Keratinocyte (primary cell): Measurements from ENCODE around the gene AK8. TPM values are rescaled to one million over a fixed set of nuclear protein-coding genes. Genes with fewer than 3 reads are reported as not detected.

Experiments used
- DNase-seq: peaks from one replicate; pipeline ENCODE4 v3.0.0-alpha.2; 2011; ENCODE audit warnings: low read depth, missing footprints, low spot score
- FAIRE-seq: peaks from 2 replicates; lab custom pipeline; 2011; peaks lifted over from hg19 to GRCh38; lab: Jason Lieb, UNC
- H2AFZ ChIP-seq: 2 replicates; pipeline ENCODE4 v1.6.0; 2012; ENCODE audit warnings: low read length, control low read depth, inconsistent platforms; ENCODE audit not compliant: control insufficient read depth
- H3K27ac ChIP-seq: 2 replicates; pipeline ENCODE4 v1.5.1; 2011; ENCODE audit warnings: low read length; ENCODE audit not compliant: control insufficient read depth, insufficient read depth
- H3K27me3 ChIP-seq: 3 replicates; pipeline ENCODE4 v1.6.0; 2011; ENCODE audit warnings: low read length; ENCODE audit not compliant: control insufficient read depth, insufficient read depth; ENCODE audit errors: extremely low read depth
- H3K36me3 ChIP-seq, 2 experiments: 2 replicates in 1 of 2; 3 replicates in 1 of 2; pipeline ENCODE4 v1.5.1; 2011; ENCODE audit warnings: low read length in 2 of 2, mild to moderate bottlenecking in 1 of 2; ENCODE audit not compliant: control insufficient read depth in 2 of 2, insufficient read depth in 2 of 2; ENCODE audit errors: extremely low read depth in 1 of 2
- H3K4me1 ChIP-seq: 3 replicates; pipeline ENCODE4 v1.5.1; 2011; ENCODE audit warnings: low read length; ENCODE audit not compliant: control insufficient read depth, insufficient read depth; ENCODE audit errors: extremely low read depth
- H3K4me2 ChIP-seq: 3 replicates; pipeline ENCODE4 v1.6.0; 2011; ENCODE audit warnings: low read depth, low read length; ENCODE audit not compliant: control insufficient read depth, insufficient read depth; ENCODE audit errors: extremely low read depth
- H3K4me3 ChIP-seq, 3 experiments: fragments of 200-600 bp in 1 of 3; sonication (generic) in 1 of 3; 2 replicates in 2 of 3; 3 replicates in 1 of 3; pipeline ENCODE4 v1.5.1; 2011 to 2016; ENCODE audit warnings: low read length in 3 of 3, mild to moderate bottlenecking in 3 of 3, control low read depth in 2 of 3, inconsistent platforms in 1 of 3, low read depth in 1 of 3, mixed read lengths in 1 of 3, mixed run types in 1 of 3, moderate library complexity in 1 of 3; ENCODE audit not compliant: control insufficient read depth in 2 of 3, insufficient read depth in 2 of 3; ENCODE audit errors: extremely low read depth in 1 of 3
- H3K79me2 ChIP-seq: 2 replicates; pipeline ENCODE4 v1.6.0; 2012; ENCODE audit warnings: low read length; ENCODE audit not compliant: control insufficient read depth, insufficient read depth
- H3K9ac ChIP-seq: 3 replicates; pipeline ENCODE4 v1.6.0; 2011; ENCODE audit warnings: low read length; ENCODE audit not compliant: control insufficient read depth, insufficient read depth; ENCODE audit errors: extremely low read depth
- H3K9me1 ChIP-seq: 3 replicates; pipeline ENCODE4 v1.6.0; 2011; ENCODE audit warnings: low read length; ENCODE audit not compliant: control insufficient read depth, insufficient read depth; ENCODE audit errors: extremely low read depth
- H3K9me3 ChIP-seq: 2 replicates; pipeline ENCODE4 v1.5.1; 2012; ENCODE audit warnings: low read depth, low read length; ENCODE audit not compliant: control insufficient read depth
- H4K20me1 ChIP-seq: 3 replicates; pipeline ENCODE4 v1.6.0; 2011; ENCODE audit warnings: low read length; ENCODE audit not compliant: control insufficient read depth, insufficient read depth; ENCODE audit errors: extremely low read depth
- EZH2 ChIP-seq: IDR thresholded peaks from one replicate; pipeline ENCODE4 v1.6.1; 2012; ENCODE audit warnings: inconsistent platforms, mild to moderate bottlenecking, low read length, moderate library complexity
- dilution Hi-C: fragments of 300-500 bp; cut with MboI; formaldehyde crosslinking; loops from one replicate; pipeline ENCODE4 v1.7.0; 2020; ENCODE audit warnings: low sequenced_read_pairs; ENCODE audit not compliant: extremely low pct_ligation_motif_present
- polyA plus RNA-seq, 5 experiments: library from polyadenylated mRNA; depleted of rRNA in 3 of 5; stranded (reverse) in 3 of 5; stranded (forward) in 1 of 5; unstranded in 1 of 5; fragments of >200 nt; gene quantifications; 1 replicate in 1 of 5; 2 replicates in 3 of 5; 3 replicates in 1 of 5; pipeline versions ENCODE4 v1.2.1 to v1.2.3, GENCODE V29; 2011 to 2012; ENCODE audit warnings: missing spikeins in 2 of 5, low read depth in 1 of 5, low replicate concordance in 1 of 5
- TF ChIP-seq, protein P1 (sequence below), 3 experiments: IDR thresholded peaks in 1 of 3; conservative IDR thresholded peaks in 1 of 3; optimal IDR thresholded peaks in 1 of 3; 2 replicates in 2 of 3; 3 replicates in 1 of 3; pipeline versions ENCODE3 to v1.5.1; 2011; ENCODE audit warnings: low read length in 3 of 3, mild to moderate bottlenecking in 3 of 3, moderate library complexity in 2 of 3, control low read depth in 1 of 3, inconsistent platforms in 1 of 3; ENCODE audit not compliant: insufficient read depth in 2 of 3; ENCODE audit errors: extremely low read depth in 1 of 3

The AK8 gene
- polyA plus RNA-seq, 1 donor (not counting 4 experiments of a cell fraction or from before 2014, with no cell fraction given): 0.24 TPM

DNA sequence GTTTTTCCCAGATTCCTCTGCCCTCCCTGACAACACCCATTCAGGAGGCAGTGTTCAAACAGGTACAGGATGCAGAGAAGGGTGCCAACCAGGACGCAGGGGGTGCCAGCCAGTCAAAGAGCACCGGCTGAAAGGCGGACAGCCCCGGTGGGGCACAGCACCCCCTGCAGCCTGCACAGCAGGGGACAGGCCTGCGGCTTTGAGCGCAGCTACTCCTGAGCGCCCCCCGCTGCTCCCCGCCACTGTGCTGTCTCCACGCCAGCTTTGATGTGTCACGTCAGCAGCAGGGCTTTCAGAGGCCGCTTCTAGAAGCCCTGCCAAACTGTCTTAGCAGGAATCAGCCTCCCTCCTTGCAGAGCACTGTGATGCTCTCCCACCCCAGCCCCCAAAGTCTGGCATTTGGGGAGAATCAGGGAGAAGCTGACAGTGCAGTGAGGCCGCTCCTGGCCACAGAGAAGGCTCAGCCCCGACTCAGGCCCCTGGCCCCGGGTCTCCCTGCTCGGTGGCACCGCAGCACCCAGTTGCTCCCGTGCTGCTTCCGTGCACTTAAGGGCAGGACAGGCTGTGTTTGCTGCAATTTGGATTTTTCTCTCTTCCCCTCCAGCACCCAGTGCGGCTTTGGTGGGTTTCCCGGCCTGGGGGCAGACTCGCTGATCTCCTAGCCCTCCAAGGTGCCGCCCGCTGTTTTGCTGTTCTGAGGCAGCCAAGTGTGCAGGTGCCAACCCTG is 20.3 kb downstream of the AK8 start:
- FAIRE-seq: no peak

DNA sequence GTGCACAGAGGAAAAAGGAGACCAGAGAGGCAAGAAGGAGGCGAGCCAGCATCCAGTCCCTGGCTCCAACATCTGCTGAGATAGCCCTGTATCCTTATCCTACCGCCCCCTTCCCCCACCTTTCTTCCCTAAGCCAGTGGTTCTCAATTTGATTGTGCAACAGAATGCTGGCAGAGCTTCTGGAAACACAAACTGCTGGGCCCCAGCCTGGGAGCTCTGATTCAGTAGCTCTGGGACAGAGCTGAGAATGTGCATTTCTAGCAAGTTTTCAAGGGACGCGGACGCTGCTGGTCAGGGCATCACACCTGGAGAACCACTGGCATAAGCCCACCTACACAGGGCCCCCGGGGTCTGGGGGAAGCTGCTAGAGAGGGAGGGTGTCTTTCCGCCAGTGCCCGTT is 21.1 kb downstream of the AK8 start:
- TF ChIP-seq EZH2: no peak
- TF ChIP-seq, protein P1, sequence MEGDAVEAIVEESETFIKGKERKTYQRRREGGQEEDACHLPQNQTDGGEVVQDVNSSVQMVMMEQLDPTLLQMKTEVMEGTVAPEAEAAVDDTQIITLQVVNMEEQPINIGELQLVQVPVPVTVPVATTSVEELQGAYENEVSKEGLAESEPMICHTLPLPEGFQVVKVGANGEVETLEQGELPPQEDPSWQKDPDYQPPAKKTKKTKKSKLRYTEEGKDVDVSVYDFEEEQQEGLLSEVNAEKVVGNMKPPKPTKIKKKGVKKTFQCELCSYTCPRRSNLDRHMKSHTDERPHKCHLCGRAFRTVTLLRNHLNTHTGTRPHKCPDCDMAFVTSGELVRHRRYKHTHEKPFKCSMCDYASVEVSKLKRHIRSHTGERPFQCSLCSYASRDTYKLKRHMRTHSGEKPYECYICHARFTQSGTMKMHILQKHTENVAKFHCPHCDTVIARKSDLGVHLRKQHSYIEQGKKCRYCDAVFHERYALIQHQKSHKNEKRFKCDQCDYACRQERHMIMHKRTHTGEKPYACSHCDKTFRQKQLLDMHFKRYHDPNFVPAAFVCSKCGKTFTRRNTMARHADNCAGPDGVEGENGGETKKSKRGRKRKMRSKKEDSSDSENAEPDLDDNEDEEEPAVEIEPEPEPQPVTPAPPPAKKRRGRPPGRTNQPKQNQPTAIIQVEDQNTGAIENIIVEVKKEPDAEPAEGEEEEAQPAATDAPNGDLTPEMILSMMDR (optimal IDR thresholded peaks at IDR 0.05 in 1 of 3, IDR thresholded peaks at IDR 0.05 in 1 of 3, conservative IDR thresholded peaks at IDR 0.05 in 1 of 3; ENCODE audit: extremely low read depth in 1 of 3, insufficient read depth in 2 of 3, low read length in 3 of 3): no peak
- no peaks in the 10 kb centered on the region for H3K36me3 ChIP-seq
- no peak overlapping the region for H3K27ac ChIP-seq
- H3K4me3 ChIP-seq: no peak overlapping the region
- no peak overlapping the region for H3K9ac ChIP-seq
- peaks cover 19% of the 10 kb centered on the region for H3K27me3 ChIP-seq
- H3K9me1 ChIP-seq: no peaks in the 10 kb centered on the region
- H2AFZ ChIP-seq: no peak overlapping the region
- H4K20me1 ChIP-seq: no peaks in the 10 kb centered on the region
- H3K4me1 ChIP-seq: no peaks in the 10 kb centered on the region
- no peaks in the 10 kb centered on the region for H3K9me3 ChIP-seq
- dilution Hi-C loops: no loop called here
- H3K4me2 ChIP-seq: no peak overlapping the region
- FAIRE-seq (no peak), DNase-seq (no peak)
- no peaks in the 10 kb centered on the region for H3K79me2 ChIP-seq

More for the DNA sequence above, 20.3 kb downstream of the AK8 start:
- no peak overlapping the region for H3K4me2 ChIP-seq
- H3K27me3 ChIP-seq: peaks cover 19% of the 10 kb centered on the region
- no peak overlapping the region for H3K9ac ChIP-seq
- dilution Hi-C loops: no loop called here
- H3K4me3 ChIP-seq: no peak overlapping the region
- no peaks in the 10 kb centered on the region for H3K36me3 ChIP-seq
- H2AFZ ChIP-seq: no peak overlapping the region
- no peaks in the 10 kb centered on the region for H3K9me3 ChIP-seq
- no peaks in the 10 kb centered on the region for H3K9me1 ChIP-seq
- H4K20me1 ChIP-seq: no peaks in the 10 kb centered on the region
- TF ChIP-seq, protein P1 (optimal IDR thresholded peaks at IDR 0.05 in 1 of 3, IDR thresholded peaks at IDR 0.05 in 1 of 3, conservative IDR thresholded peaks at IDR 0.05 in 1 of 3; ENCODE audit: extremely low read depth in 1 of 3, insufficient read depth in 2 of 3, low read length in 3 of 3): peak in 1 of 3 experiments; percentile 24
- TF ChIP-seq EZH2: no peak
- H3K4me1 ChIP-seq: no peaks in the 10 kb centered on the region
- no peak for DNase-seq
- H3K27ac ChIP-seq: no peak overlapping the region
- no peaks in the 10 kb centered on the region for H3K79me2 ChIP-seq
